HepG2 (cell line): ENCODE results near the gene PCNT. TPM values are rescaled to one million over a fixed set of nuclear protein-coding genes. Genes with fewer than 3 reads are reported as not detected.

Experiments used
- HNF4G ChIP-seq, 2 experiments: sonication (generic) in 1 of 2; formaldehyde crosslinking in 1 of 2; IDR thresholded peaks; 2 replicates each; pipeline versions ENCODE4 v1.4.0 to v1.6.1; 2011 to 2020; ENCODE audit warnings: borderline replicate concordance in 2 of 2, low read depth in 2 of 2, mild to moderate bottlenecking in 2 of 2, low read length in 1 of 2, missing genetic modification reagents in 1 of 2, moderate library complexity in 1 of 2
- JARID2 ChIP-seq: sonication (generic); formaldehyde crosslinking; IDR thresholded peaks from 2 replicates; pipeline ENCODE4 v1.8.1; 2023; ENCODE audit warnings: missing genetic modification reagents, inconsistent platforms; ENCODE audit not compliant: insufficient replicate concordance
- LBX2 ChIP-seq: sonication (generic); formaldehyde crosslinking; IDR thresholded peaks from 2 replicates; pipeline ENCODE4 v1.5.0; 2020; ENCODE audit warnings: missing genetic modification reagents, mild to moderate bottlenecking, borderline replicate concordance
- NCOA2 ChIP-seq: sonication (generic); formaldehyde crosslinking; IDR thresholded peaks from 2 replicates; pipeline ENCODE4 v1.8.0; 2022; ENCODE audit warnings: inconsistent platforms
- NR2F2 ChIP-seq: IDR thresholded peaks from 2 replicates; pipeline ENCODE4 v1.6.1; 2012; ENCODE audit warnings: low read depth, inconsistent platforms, borderline replicate concordance
- NRL ChIP-seq: sonication (generic); formaldehyde crosslinking; IDR thresholded peaks from 2 replicates; pipeline ENCODE4 v1.5.0; 2020; ENCODE audit warnings: missing genetic modification reagents, mild to moderate bottlenecking, moderate library complexity, borderline replicate concordance
- PAX8 ChIP-seq: sonication (generic); formaldehyde crosslinking; IDR thresholded peaks from 2 replicates; pipeline ENCODE4 v1.8.0; 2022; ENCODE audit warnings: mild to moderate bottlenecking, missing genetic modification reagents, borderline replicate concordance
- SATB2 ChIP-seq: sonication (generic); formaldehyde crosslinking; IDR thresholded peaks from 2 replicates; pipeline ENCODE4 v1.5.0; 2020; ENCODE audit warnings: missing genetic modification reagents
- ZBTB40 ChIP-seq, 2 experiments: fragments of 450-650 bp in 1 of 2; sonication (generic) in 1 of 2; formaldehyde crosslinking in 1 of 2; IDR thresholded peaks; 2 replicates each; pipeline versions ENCODE4 v1.6.1 to v1.8.0; 2016 to 2022; ENCODE audit warnings: antibody characterized with exemption in 1 of 2, mild to moderate bottlenecking in 1 of 2, missing genetic modification reagents in 1 of 2
- ZFX ChIP-seq: sonication (generic); formaldehyde crosslinking; IDR thresholded peaks from 2 replicates; pipeline ENCODE4 v1.4.0; 2020; ENCODE audit warnings: mild to moderate bottlenecking, low read depth, missing genetic modification reagents, moderate library complexity
- ZNF143 ChIP-seq: sonication (generic); formaldehyde crosslinking; IDR thresholded peaks from 2 replicates; pipeline ENCODE4 v1.4.0; 2020; ENCODE audit warnings: missing genetic modification reagents
- ZNF543 ChIP-seq: sonication (generic); formaldehyde crosslinking; IDR thresholded peaks from 2 replicates; pipeline ENCODE4 v1.4.0; 2020; ENCODE audit warnings: mild to moderate bottlenecking, missing genetic modification reagents
- ZNF577 ChIP-seq: sonication (generic); formaldehyde crosslinking; IDR thresholded peaks from 2 replicates; pipeline ENCODE4 v1.4.0; 2020; ENCODE audit warnings: mild to moderate bottlenecking, low read depth, missing genetic modification reagents, borderline replicate concordance
- ZNF616 ChIP-seq: sonication (generic); formaldehyde crosslinking; IDR thresholded peaks from 2 replicates; pipeline ENCODE4 v1.5.0; 2020; ENCODE audit warnings: low read depth, mild to moderate bottlenecking, missing genetic modification reagents
- polyA plus RNA-seq, 8 experiments: library from polyadenylated mRNA; depleted of rRNA in 3 of 8; stranded (reverse) in 7 of 8; unstranded in 1 of 8; fragments of >200 nt; fragmentation: Illumina TruSeq in 4 of 8; extraction: Trizol in 4 of 8; gene quantifications; 2 replicates each; pipeline versions ENCODE4 v1.2.1 to v1.2.3, GENCODE V29; 2011 to 2016; ENCODE audit warnings: low read depth in 4 of 8, missing spikeins in 1 of 8, mixed read lengths in 1 of 8; ENCODE audit not compliant: insufficient read depth in 1 of 8
- total RNA-seq, 5 experiments: library from RNA; depleted of rRNA; stranded (reverse); fragments of >200 nt; fragmentation: Illumina TruSeq; extraction: Trizol; gene quantifications; 2 replicates each; pipeline ENCODE4 v1.2.3, GENCODE V29; 2016; ENCODE audit warnings: low read depth in 1 of 5
- TF ChIP-seq, protein P1 (sequence below): sonication (generic); formaldehyde crosslinking; IDR thresholded peaks from 2 replicates; pipeline ENCODE4 v1.9.0; 2022; ENCODE audit warnings: missing genetic modification reagents, mild to moderate bottlenecking, borderline replicate concordance

PCNT gene
- total and polyA plus RNA-seq, 2 of the 13 experiments (the other 11 are each of a cell fraction or from before 2014, with no cell fraction given) = 5.6 to 12.4 TPM

GRCh38 chr21:46285761-46286647 is 38.0 kb upstream of the PCNT start, which contains the start of gene YBEY (continued):
- TF ChIP-seq ZNF616 (CRISPR knock-in tag) (0 out of 2 replicates have a peak, but pooled peaks have one; percentile 57), ZBTB40 (IDR thresholded peaks at IDR 0.05) (peak; percentile 92), ZBTB40 (CRISPR knock-in tag; IDR thresholded peaks at IDR 0.05) (peak; percentile 81), HNF4G (IDR thresholded peaks at IDR 0.05; ENCODE audit: borderline replicate concordance, low read depth, low read length) (no peak), HNF4G (CRISPR knock-in tag; IDR thresholded peaks at IDR 0.05; ENCODE audit: borderline replicate concordance, low read depth) (peak; percentile 38; the same call in 1 of the 2 replicates), ZFX (CRISPR knock-in tag) (peak; percentile 97), NR2F2 (no peak), PAX8 (CRISPR knock-in tag) (peak; percentile 39; the same call in 1 of the 2 replicates), LBX2 (CRISPR knock-in tag) (no peak; the same call in 1 of the 2 replicates), JARID2 (CRISPR knock-in tag) (peak; percentile 66), ZNF143 (CRISPR knock-in tag) (peak; percentile 58), ZNF577 (no peak), SATB2 (CRISPR knock-in tag) (no peak), NRL (CRISPR knock-in tag) (peak; percentile 47; the same call in 1 of the 2 replicates), ZNF543 (CRISPR knock-in tag) (peak; percentile 38; the same call in 1 of the 2 replicates), NCOA2 (CRISPR knock-in tag) (0 out of 2 replicates have a peak, but pooled peaks have one; percentile 47)
- TF ChIP-seq, protein P1, sequence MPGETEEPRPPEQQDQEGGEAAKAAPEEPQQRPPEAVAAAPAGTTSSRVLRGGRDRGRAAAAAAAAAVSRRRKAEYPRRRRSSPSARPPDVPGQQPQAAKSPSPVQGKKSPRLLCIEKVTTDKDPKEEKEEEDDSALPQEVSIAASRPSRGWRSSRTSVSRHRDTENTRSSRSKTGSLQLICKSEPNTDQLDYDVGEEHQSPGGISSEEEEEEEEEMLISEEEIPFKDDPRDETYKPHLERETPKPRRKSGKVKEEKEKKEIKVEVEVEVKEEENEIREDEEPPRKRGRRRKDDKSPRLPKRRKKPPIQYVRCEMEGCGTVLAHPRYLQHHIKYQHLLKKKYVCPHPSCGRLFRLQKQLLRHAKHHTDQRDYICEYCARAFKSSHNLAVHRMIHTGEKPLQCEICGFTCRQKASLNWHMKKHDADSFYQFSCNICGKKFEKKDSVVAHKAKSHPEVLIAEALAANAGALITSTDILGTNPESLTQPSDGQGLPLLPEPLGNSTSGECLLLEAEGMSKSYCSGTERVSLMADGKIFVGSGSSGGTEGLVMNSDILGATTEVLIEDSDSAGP (CRISPR knock-in tag) = peak; percentile 91
